ENCODE measurements around the gene ADCY4.

Gene ADCY4

DNA sequence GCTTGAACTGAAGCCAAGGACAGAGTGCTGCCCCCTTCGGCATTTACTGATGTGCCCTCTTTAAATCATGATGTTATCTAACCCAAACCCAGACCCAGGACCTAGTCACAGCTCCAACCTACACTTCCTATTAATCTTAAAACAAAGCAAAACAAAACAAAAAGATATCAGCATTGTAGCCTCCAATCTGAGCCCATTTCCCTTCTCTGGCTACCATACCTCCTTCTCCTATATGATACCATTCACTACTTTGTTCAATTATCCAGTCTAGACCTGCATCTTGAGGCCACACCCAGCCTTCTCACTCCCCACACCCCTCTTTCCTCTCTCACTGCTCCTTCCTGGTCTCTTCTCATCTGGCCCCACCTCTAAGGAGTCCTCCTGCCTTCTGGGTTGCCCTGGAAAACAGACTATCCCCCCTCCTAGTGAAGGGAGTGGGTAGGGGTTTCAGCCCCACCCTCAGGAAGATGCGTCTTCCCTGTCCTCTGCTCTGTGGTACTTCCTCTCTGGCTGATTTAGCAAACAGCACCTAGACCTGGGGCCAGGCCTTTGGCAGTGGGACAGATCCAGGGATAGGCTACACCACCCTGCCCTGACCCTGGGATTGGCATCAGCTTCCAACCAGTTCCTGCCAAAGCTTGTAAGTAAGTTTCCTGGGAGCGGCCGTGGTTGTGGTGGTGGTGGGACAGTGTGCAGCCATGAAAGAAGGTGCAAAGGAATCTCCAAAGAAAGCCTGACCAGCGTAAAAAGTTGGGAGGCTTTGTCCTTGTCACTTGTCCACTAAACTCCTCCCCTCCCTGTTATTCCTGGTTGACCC is 20.3 kb downstream of the ADCY4 start:
- no peak for DNase-seq

DNA sequence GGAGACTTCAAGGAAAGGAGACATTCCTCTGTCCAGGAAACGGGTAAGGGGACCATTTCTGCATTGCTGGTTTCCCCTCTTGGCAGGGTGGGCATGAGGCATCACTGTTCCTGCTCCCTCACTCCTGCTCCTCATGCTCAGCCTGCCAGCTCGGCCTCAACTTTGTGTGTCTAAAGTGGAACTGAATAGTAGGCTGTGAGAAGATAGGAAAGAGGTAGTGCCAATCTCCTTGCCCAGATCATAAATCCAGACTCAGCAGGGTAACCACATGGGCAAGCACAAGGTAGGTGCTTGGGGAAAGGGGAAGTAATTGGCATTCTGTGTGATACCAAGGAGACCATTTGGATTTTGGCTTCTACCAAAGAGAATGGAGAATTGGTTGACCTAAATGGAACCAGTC is 21.0 kb downstream of the ADCY4 start:
- DNase-seq = no peak

GRCh38 chr14:24312736-24313507 is 21.9 kb downstream of the ADCY4 start:
- no peak for DNase-seq

GRCh38 chr14:24311837-24312615 is 22.8 kb downstream of the ADCY4 start:
- DNase-seq = no peak

DNA sequence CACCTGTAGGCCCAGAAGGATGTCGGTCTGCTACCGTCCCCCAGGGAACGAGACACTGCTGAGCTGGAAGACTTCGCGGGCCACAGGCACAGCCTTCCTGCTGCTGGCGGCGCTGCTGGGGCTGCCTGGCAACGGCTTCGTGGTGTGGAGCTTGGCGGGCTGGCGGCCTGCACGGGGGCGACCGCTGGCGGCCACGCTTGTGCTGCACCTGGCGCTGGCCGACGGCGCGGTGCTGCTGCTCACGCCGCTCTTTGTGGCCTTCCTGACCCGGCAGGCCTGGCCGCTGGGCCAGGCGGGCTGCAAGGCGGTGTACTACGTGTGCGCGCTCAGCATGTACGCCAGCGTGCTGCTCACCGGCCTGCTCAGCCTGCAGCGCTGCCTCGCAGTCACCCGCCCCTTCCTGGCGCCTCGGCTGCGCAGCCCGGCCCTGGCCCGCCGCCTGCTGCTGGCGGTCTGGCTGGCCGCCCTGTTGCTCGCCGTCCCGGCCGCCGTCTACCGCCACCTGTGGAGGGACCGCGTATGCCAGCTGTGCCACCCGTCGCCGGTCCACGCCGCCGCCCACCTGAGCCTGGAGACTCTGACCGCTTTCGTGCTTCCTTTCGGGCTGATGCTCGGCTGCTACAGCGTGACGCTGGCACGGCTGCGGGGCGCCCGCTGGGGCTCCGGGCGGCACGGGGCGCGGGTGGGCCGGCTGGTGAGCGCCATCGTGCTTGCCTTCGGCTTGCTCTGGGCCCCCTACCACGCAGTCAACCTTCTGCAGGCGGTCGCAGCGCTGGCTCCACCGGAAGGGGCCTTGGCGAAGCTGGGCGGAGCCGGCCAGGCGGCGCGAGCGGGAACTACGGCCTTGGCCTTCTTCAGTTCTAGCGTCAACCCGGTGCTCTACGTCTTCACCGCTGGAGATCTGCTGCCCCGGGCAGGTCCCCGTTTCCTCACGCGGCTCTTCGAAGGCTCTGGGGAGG is 23.9 kb downstream of the ADCY4 start, which contains the start of gene LTB4R:
TSS of gene LTB4R (plus strand) at position 857 of the 959 bp plus-strand sequence. CDS start 4,150 bp downstream, outside the sequence.
- no peak for DNase-seq

DNA sequence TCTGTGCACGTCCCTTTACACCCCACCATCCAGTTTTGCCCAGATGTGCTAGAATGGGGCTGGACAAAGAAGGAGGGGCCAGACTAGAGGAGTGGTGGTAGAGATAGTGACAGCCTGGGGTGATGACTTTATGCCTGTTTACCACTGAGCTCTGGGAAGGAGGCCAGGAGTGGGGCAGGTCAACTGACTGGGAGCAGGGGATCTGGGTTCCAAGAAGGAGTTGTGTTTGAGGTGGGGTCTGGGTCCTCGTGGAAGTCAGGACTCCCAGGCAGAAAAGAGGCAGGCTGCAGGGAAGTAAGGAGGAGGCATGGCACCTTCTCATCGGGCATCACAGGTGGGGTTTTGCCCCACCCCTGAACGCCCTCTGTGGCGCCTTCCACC is 24.6 kb downstream of the ADCY4 start:
- no peak for DNase-seq

DNA sequence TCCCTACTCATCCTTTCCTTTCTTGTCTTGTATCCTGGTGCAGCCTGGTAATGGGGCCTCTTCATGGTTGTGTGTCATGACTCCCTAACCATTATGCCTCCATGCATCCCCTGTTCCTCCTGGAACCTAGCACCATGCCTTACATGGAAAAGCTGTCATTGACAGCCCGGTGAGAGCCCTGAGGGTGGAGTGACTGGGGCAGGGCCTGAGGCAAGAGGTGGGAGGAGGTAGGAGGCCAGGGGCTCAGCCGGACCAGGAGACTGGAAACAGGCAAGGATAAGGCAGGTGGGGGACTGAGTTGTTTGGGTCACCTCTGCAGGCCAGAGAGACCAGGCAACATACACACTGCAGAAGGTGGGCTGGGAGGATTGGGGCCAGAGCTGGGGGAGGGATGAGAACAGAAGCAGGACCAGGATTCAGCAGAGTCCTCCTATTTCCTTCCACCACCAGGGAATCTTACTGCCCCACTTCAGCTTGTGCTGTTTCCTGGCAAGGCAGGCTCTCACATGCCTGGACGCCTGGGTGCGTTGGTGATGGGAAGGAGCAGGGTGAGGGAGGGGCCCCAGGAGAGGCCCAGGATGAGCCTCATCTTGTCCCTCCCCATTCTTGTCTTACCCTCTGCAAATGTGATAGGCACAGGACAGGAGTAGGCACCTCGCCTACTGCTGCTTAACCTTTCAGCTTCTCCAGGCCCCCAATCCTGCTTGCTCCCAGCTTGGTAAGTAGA is 25.2 kb downstream of the ADCY4 start, which contains the start of gene LTB4R2:
TSS of gene LTB4R2 (plus strand) at position 603 of the 727 bp plus-strand sequence. CDS start 525 bp downstream, outside the sequence.
- DNase-seq = no peak

- no peak for DNase-seq
Observed at GRCh38 chr14:24308342-24309124, 26.3 kb downstream of the ADCY4 start.

- peak; percentile 51 for DNase-seq
Observed at GRCh38 chr14:24307575-24308341, 27.1 kb downstream of the ADCY4 start, which contains the start of gene CIDEB. TSS of gene CIDEB (minus strand) at chr14:24307977. CDS start at chr14:24307858, 119 bp downstream.

- DNase-seq = no peak
Observed at GRCh38 chr14:24307156-24307574, 27.7 kb downstream of the ADCY4 start.

GRCh38 chr14:24304019-24304387 is 30.9 kb downstream of the ADCY4 start:
- no peak for DNase-seq

- DNase-seq = no peak
Observed at GRCh38 chr14:24300326-24300980, 34.4 kb downstream of the ADCY4 start.

- peak; percentile 64 for DNase-seq
Observed at GRCh38 chr14:24299255-24300191, 35.3 kb downstream of the ADCY4 start, which contains the start of the genes DHRS1 and NOP9. TSS of gene DHRS1 (minus strand) at chr14:24299780. CDS start at chr14:24299106, 674 bp downstream. TSS of gene NOP9 (plus strand) at chr14:24299850. CDS start at chr14:24299955, 105 bp downstream.

DNA sequence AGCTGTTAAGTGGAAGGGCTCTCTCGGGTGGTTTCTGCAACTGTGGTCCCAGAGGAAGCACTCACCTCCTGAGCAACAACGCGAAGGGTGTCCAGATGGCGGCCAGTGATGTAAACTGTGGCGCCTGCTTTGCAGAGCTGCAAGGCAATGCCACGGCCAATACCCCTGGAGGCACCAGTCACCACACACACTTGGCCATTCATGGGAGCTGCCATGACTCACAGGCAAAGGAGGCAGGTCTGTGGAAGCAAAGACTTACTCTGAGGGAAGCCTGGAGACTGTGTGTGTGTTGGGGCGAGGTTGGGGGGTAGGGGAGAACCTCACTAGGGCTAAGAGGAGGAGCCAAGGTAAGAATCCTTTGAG is 36.0 kb downstream of the ADCY4 start:
- DNase-seq = no peak

DNA sequence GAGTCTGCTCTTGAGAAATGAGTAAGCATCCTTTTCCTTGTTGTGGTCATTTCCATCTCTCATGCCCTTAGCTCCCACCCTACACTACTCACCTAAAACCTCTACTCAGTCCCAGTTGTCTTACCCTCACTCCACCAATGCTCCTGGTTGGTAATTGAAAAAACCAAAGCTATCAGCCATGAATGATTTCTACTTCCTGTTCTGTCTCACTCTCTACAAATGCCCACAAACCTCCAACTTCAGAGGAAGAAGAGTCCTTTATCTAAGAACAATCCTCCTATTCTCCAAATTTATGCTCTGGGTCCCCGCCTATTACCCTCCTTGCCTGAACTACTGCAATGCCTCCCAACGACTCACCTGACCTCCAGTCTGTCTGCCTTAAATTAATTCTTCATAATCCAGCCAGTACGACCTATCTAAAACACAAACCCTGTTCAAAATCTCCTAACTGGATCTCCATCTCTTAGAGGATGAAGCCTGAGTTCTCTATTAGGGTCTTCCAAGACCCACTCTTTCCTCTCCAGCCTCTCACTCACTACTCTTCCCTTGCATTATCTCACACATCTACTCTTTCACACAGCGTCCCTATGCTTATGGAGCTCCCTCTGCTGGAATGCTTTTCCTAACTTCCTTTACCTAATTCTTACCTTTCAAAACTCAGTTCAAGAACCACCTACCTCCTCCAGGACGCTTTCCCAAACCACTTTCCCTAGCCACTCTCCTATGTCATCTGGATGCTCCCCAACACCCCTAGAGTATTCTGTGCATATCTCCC is 37.5 kb downstream of the ADCY4 start:
- peak; percentile 70 for DNase-seq

- peak; percentile 82 for DNase-seq
Observed at GRCh38 chr14:24296341-24297157, 38.3 kb downstream of the ADCY4 start.
